ENCODE data around the gene ACBD4. TPM values are rescaled to one million over a fixed set of nuclear protein-coding genes. Genes with fewer than 3 reads are reported as not detected.

ACBD4 gene
- total RNA-seq, 1 donor from 2014 or later, result 7.1 TPM

DNA sequence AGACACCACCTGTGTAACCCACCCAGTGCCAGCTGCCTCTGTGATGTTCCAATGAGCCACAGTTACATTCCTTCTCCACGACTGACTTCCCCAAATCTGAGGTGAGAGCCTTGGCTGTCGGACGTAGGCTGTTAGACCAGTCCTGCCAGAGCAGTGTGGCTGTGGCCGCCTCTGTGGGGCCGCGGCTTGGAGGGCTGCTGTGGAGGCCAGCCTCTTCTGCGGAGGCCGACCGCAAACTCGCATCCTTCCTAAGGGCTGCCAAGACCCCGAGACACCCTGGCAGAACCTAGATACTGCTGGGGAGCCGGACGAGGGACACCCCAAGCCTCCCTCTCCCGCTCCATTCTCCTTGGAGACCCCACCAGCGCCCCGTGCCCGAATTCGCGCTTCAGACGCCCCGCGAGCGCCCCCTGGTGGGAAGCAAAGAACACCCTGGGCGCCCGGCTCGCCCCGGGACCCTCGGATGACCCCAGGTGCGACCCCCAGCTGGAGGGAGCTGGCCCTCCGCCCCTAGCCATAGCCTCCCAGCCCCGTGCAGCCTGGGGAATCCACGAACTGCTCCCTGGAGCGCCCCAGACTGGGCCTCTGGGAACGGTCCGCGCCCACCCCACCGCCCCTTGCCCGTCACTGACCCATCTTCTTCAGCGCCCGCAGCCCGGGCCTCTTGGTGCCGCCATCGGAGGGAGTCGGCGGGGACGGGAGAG lies 3.7 kb upstream of the ACBD4 start:
- Histone ChIP-seq H3K36me3 (ENCODE audit: control insufficient read depth, insufficient read depth, low read length) (no peaks in the 10 kb centered on the region), H3K4me3 (ENCODE audit: low read depth, low read length) (peak overlapping the region; percentile 74), H3K27me3 (ENCODE audit: control insufficient read depth, insufficient read depth, low read length) (no peaks in the 10 kb centered on the region)
- no peak for DNase-seq (ENCODE audit: low read depth)
- TF ChIP-seq, protein P1, sequence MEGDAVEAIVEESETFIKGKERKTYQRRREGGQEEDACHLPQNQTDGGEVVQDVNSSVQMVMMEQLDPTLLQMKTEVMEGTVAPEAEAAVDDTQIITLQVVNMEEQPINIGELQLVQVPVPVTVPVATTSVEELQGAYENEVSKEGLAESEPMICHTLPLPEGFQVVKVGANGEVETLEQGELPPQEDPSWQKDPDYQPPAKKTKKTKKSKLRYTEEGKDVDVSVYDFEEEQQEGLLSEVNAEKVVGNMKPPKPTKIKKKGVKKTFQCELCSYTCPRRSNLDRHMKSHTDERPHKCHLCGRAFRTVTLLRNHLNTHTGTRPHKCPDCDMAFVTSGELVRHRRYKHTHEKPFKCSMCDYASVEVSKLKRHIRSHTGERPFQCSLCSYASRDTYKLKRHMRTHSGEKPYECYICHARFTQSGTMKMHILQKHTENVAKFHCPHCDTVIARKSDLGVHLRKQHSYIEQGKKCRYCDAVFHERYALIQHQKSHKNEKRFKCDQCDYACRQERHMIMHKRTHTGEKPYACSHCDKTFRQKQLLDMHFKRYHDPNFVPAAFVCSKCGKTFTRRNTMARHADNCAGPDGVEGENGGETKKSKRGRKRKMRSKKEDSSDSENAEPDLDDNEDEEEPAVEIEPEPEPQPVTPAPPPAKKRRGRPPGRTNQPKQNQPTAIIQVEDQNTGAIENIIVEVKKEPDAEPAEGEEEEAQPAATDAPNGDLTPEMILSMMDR (IDR thresholded peaks at IDR 0.05; ENCODE audit: insufficient read depth, low read length, poor library complexity, severe bottlenecking), result peak; percentile 88

DNA sequence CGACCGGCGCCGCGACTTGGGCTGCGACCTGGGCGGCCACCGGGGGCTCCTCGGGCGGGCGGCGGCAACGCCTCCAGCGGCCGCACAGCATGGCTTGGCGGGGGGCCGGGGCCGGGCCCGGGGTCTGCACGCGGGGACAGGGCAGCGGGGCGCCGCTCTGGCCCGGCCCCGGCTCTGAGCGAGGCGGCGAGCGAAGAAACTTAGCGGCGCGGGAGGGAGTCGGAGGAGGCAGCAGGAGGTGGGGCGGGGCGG lies 3.2 kb upstream of the ACBD4 start, which contains the start of gene PLCD3:
Gene PLCD3, minus strand, starts transcription at position 196 of the 252 bp plus-strand sequence. Its CDS starts 105 bp downstream, at position 91.
- Histone ChIP-seq H3K4me3 (ENCODE audit: low read depth, low read length) (peak within 1 kb of the TSS; percentile 74), H3K36me3 (ENCODE audit: control insufficient read depth, insufficient read depth, low read length) (no peaks in the 10 kb centered on the region), H3K27me3 (ENCODE audit: control insufficient read depth, insufficient read depth, low read length) (no peaks in the 10 kb centered on the region)
- TF ChIP-seq, protein P1 (IDR thresholded peaks at IDR 0.05; ENCODE audit: insufficient read depth, low read length, poor library complexity, severe bottlenecking), result no peak
- DNase-seq (ENCODE audit: low read depth), result no peak

DNA sequence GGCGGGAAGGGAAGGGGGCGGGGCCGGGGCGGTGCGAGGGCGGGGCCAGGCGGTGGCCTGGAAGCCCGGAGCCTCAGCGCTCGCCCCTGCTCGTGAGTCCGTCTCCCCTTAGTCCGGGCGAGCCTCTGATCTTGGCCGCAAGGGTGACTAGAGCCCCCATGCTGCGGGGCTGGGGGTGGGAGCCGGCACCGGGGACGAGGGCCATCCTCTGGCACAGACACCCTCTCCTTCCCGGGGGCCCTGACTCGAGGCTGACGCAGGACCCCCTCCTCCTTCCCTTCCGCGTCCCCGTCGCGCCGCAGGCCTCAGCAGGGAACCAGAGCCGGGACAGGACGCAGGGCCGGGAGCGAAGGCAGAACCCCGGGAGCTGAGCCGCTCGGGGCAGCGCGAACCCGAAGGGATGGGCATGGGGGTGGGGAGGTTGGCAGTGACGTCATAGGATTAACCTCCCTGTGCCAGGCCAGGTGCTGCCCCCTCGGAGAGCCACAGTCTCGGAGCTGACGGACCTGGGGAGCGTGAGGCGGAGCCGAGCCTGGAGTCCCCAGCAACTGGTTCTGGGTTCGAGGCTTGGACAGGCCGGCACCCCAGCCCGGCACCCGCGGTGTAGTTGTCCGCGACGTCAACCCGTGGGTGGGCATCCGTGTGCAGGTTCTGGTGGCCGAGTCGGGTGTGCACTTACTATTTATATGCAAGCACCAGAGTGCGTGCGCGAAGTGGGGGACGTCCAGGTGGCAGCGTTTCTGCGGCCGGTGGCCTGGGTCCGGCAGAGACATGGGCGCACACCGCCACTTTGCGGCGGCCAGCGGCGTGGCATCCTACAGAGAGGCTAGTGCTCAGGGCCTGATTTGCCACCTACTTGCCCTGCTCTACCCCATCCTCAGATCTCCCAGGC lies 2.7 kb upstream of the ACBD4 start:
- TF ChIP-seq, protein P1 (IDR thresholded peaks at IDR 0.05; ENCODE audit: insufficient read depth, low read length, poor library complexity, severe bottlenecking), result peak; percentile 87
- DNase-seq (ENCODE audit: low read depth), result no peak
- peak overlapping the region; percentile 74 for H3K4me3 ChIP-seq (ENCODE audit: low read depth, low read length)
- H3K36me3 ChIP-seq (ENCODE audit: control insufficient read depth, insufficient read depth, low read length), result no peaks in the 10 kb centered on the region
- no peaks in the 10 kb centered on the region for H3K27me3 ChIP-seq (ENCODE audit: control insufficient read depth, insufficient read depth, low read length)

DNA sequence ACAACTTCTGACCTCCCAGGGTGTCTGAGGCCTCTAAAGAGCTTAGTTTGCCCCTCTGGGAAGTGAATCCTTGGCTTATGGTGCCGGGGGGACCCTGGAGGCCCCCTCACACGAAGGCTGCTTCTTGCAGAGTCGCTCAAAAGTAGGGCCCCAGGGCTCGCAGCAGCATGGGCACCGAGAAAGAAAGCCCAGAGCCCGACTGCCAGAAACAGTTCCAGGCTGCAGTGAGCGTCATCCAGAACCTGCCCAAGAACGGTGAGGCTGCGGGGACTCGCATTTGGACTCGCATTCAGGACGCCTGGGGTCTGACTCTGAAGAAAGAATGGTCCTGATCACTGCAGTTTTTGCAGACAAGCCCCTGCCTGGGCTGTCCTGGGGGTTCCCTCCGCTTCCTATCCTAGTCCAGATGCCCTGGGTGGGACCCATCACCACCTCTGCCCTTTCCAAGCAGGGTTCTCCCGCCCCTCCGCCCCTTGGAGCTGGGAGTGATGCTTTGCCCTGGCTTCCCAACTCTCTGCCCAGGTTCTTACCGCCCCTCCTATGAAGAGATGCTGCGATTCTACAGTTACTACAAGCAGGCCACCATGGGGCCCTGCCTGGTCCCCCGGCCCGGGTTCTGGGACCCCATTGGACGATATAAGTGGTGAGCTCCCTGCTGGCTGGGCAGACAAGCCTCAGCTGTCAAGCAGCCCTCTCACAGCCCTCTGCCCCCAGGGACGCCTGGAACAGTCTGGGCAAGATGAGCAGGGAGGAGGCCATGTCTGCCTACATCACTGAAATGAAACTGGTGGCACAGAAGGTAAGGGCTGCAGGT lies 698 bp downstream of the ACBD4 start:
- H3K4me3 ChIP-seq (ENCODE audit: low read depth, low read length), result peak overlapping the region; percentile 54
- no peaks in the 10 kb centered on the region for H3K36me3 ChIP-seq (ENCODE audit: control insufficient read depth, insufficient read depth, low read length)
- TF ChIP-seq, protein P1 (IDR thresholded peaks at IDR 0.05; ENCODE audit: insufficient read depth, low read length, poor library complexity, severe bottlenecking), result no peak
- no peak for DNase-seq (ENCODE audit: low read depth)
- no peaks in the 10 kb centered on the region for H3K27me3 ChIP-seq (ENCODE audit: control insufficient read depth, insufficient read depth, low read length)

DNA sequence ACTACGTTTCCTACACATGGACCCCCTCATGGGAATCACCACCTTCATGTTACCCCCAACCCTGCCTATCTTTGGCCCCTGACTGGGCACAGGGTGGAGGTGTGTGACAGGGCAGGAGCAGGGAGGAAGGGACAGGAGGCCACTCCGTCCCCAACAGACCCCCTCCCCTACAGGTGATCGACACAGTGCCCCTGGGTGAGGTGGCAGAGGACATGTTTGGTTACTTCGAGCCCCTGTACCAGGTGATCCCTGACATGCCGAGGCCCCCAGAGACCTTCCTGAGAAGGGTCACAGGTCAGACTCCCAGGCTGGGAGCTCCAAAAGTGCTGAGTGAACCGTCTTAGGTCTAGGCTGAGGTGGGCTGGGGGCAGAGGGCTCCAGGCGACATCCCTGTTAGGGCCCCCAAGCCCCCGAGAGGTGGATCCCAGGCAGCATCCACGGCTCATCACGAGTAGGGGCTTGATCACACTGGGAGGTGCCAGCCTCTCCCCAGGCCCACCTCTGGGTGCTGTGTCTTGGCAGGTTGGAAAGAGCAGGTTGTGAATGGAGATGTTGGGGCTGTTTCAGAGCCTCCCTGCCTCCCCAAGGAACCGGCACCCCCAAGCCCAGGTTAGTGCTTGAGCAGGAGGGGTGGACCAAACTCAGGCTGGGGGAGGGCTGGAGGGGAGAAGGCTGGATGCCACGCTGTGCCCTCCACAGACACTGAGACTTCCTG lies 1.5 kb downstream of the ACBD4 start:
- H3K27me3 ChIP-seq (ENCODE audit: control insufficient read depth, insufficient read depth, low read length), result no peaks in the 10 kb centered on the region
- H3K36me3 ChIP-seq (ENCODE audit: control insufficient read depth, insufficient read depth, low read length), result no peaks in the 10 kb centered on the region
- H3K4me3 ChIP-seq (ENCODE audit: low read depth, low read length), result no peak overlapping the region
- TF ChIP-seq, protein P1 (IDR thresholded peaks at IDR 0.05; ENCODE audit: insufficient read depth, low read length, poor library complexity, severe bottlenecking), result no peak
- DNase-seq (ENCODE audit: low read depth), result no peak
